Renal cortex interstitium (tissue), 11 donors: ENCODE results near the gene ZBTB46. TPM values are rescaled to one million over a fixed set of nuclear protein-coding genes. Genes with fewer than 3 reads are reported as not detected.
A peak's percentile ranks its signal among the peaks of the same experiment; 100 is the strongest.
"Not testable (repeated sequence)": the region's sequence is repeated elsewhere in the genome, so short reads cannot be mapped to it uniquely, and the experiment has no call there.

Experiments
- DNase-seq, 11 donors: peaks; one replicate each; pipeline ENCODE4 v3.0.0-alpha.2; 2013; ENCODE audit warnings: low read depth in 9 of 11, low spot score in 4 of 11; ENCODE audit errors: extremely low read depth in 1 of 11
- polyA plus RNA-seq, 3 donors: library from polyadenylated mRNA; unstranded; fragments of 120-200 nt; gene quantifications; one replicate each; pipeline ENCODE4 v1.2.1, GENCODE V29; 2013; ENCODE audit not compliant: insufficient read length in 3 of 3

ZBTB46 gene
- polyA plus RNA-seq, 3 donors = 15.5 to 20.0 (median 19.2) TPM

GRCh38 chr20:63734946-63735858, 95.9 kb downstream of the ZBTB46 start:
- DNase-seq = no peak

GRCh38 chr20:63734111-63734945, 96.7 kb downstream of the ZBTB46 start:
- DNase-seq = no peak

- no peak for DNase-seq
These were observed 97.4 kb downstream of the ZBTB46 start for GRCh38 chr20:63733579-63734081.

GRCh38 chr20:63733117-63733516, 97.9 kb downstream of the ZBTB46 start:
- no peak for DNase-seq

GRCh38 chr20:63732118-63733095, 98.7 kb downstream of the ZBTB46 start:
- DNase-seq = no peak

- DNase-seq = no peak
These were observed 99.7 kb downstream of the ZBTB46 start for GRCh38 chr20:63731410-63731809.

GRCh38 chr20:63730189-63730733, 100.8 kb downstream of the ZBTB46 start:
- DNase-seq = not testable (repeated sequence)

- DNase-seq = not testable (repeated sequence)
These were observed 108.0 kb downstream of the ZBTB46 start for GRCh38 chr20:63722967-63723622.

GRCh38 chr20:63718996-63719395, 112.1 kb downstream of the ZBTB46 start:
- no peak for DNase-seq

- no peak for DNase-seq
These were observed 116.2 kb downstream of the ZBTB46 start for GRCh38 chr20:63714858-63715257.

GRCh38 chr20:63712191-63712590, 118.9 kb downstream of the ZBTB46 start:
- no peak for DNase-seq

- DNase-seq = no peak
These were observed 119.9 kb downstream of the ZBTB46 start for GRCh38 chr20:63711085-63711645.

GRCh38 chr20:63709149-63709527, 121.9 kb downstream of the ZBTB46 start:
- DNase-seq = no peak

GRCh38 chr20:63708301-63709148, 122.5 kb downstream of the ZBTB46 start:
- DNase-seq = no peak

- DNase-seq = peak; percentile 60 to 84 (median 76)
These were observed 123.3 kb downstream of the ZBTB46 start, which contains the start of the genes ARFRP1 and ZGPAT for GRCh38 chr20:63707558-63708300. TSS of gene ARFRP1 (minus strand) at chr20:63707976. CDS start at chr20:63707091, 885 bp downstream. TSS of gene ZGPAT (plus strand) at chr20:63708039. CDS start at chr20:63708581, 542 bp downstream.
